ENCODE data around the gene ARHGEF17.

The ARHGEF17 gene

DNA sequence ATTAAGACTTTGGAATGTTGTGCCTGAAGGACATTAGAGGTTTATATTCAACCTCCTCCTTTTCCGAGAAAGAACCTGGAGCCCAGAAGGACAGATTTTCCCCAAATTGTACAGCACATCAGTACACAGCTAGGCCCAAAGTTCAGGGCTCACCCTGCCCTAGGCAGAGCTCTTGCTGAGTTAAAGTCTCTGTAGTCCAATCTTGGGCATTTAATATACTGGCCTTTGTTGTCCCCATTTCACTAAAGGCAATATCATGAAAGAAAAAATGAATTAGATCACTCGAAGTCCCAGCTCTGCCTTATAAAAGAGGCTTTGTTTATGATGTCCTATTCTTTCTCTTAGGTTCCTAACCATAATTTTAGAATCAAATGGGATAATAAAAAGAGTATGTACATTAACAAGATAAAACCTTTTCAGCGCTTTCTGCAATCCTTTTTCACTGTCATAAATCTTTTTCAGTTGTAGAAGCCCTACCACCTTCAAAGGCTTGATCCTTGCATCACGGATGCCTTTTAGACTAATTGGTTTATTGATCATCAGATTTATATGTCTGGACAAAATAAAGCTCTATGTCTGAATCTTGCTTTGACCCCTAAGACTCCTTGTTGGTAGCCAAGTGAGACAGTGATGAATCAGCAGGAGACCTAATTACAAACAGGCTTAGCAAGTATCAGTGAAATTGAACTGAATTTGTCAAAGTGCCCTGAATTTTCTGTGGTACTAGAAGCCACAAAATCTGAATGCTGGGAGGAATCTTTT lies 108.0 kb downstream of the ARHGEF17 start:
- TF ChIP-seq, protein P1, sequence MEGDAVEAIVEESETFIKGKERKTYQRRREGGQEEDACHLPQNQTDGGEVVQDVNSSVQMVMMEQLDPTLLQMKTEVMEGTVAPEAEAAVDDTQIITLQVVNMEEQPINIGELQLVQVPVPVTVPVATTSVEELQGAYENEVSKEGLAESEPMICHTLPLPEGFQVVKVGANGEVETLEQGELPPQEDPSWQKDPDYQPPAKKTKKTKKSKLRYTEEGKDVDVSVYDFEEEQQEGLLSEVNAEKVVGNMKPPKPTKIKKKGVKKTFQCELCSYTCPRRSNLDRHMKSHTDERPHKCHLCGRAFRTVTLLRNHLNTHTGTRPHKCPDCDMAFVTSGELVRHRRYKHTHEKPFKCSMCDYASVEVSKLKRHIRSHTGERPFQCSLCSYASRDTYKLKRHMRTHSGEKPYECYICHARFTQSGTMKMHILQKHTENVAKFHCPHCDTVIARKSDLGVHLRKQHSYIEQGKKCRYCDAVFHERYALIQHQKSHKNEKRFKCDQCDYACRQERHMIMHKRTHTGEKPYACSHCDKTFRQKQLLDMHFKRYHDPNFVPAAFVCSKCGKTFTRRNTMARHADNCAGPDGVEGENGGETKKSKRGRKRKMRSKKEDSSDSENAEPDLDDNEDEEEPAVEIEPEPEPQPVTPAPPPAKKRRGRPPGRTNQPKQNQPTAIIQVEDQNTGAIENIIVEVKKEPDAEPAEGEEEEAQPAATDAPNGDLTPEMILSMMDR (IDR thresholded peaks at IDR 0.05; ENCODE audit: insufficient read depth, low read length, missing control alignments) = no peak
- DNase-seq (ENCODE audit: low read depth, low spot score) = no peak
- ChIA-PET CTCF (interaction anchor here (1.0 to 6.7 kb wide), 7 partner anchors 9 to 245 kb away, joined by 3 to 50 read pairs (median 5); no protein-coding TSS in a partner anchor), POLR2A (interaction anchor here (1.4 to 2.6 kb wide), 3 partner anchors 13 to 47 kb away, joined by 3 to 9 read pairs (median 6); no protein-coding TSS in a partner anchor)
- no peak overlapping the region for H3K4me3 ChIP-seq (ENCODE audit: low read depth, low read length)

DNA sequence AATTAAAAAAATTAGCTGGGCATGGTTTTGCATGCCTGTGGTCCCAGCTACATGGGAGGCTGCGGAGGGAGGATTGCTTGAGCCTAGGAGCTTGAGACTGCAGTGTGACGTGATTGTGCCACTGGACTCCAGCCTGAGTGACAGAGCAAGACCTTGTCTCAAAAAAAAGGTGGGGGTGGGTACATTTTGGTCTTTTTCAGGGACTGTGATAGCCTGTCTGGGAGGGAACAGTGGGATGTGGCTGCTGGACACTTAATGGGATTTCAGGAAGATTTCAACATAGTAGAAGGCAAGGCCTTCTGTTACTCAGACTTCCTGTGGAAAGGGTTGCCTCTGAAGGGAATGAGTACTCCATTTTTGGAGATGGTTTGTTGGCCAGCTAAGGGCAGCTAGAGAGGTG lies 108.7 kb downstream of the ARHGEF17 start:
- ChIA-PET CTCF (interaction anchor here (0.7 to 6.7 kb wide), 7 partner anchors 9 to 244 kb away, joined by 3 to 50 read pairs (median 5); no protein-coding TSS in a partner anchor), POLR2A (no interaction called here)
- no peak for DNase-seq (ENCODE audit: low read depth, low spot score)
- no peak overlapping the region for H3K4me3 ChIP-seq (ENCODE audit: low read depth, low read length)
- TF ChIP-seq, protein P1 (IDR thresholded peaks at IDR 0.05; ENCODE audit: insufficient read depth, low read length, missing control alignments) = no peak

Measured in AG04449 (cell line).